Pancreas (tissue), 10 donors: ENCODE data around the gene COL6A5. TPM values are rescaled to one million over a fixed set of nuclear protein-coding genes. Genes with fewer than 3 reads are reported as not detected.

ENCODE experiments used
- ATAC-seq, 4 donors: fragments of 200-7000 bp; cut with Tn5 transposase; one replicate each; pipeline versions ENCODE4 v1.8.0 to v1.9.1; 2020; ENCODE audit warnings: mild to moderate bottlenecking in 4 of 4, moderate library complexity in 4 of 4
- DNase-seq, 6 donors: peaks; one replicate each; pipeline ENCODE4 v3.0.0-alpha.2; 2020
- FAIRE-seq: peaks from 2 replicates; lab custom pipeline; 2012; peaks lifted over from hg19 to GRCh38; lab: Jason Lieb, UNC
- H3K27ac ChIP-seq, 4 donors: fragments of 200-600 bp; sonication (generic); 1 replicate in 3 of 4; 2 replicates in 1 of 4; pipeline versions ENCODE4 v1.5.0 to v1.8.0; 2020
- H3K27me3 ChIP-seq, 4 donors: fragments of 200-600 bp; one replicate each; pipeline ENCODE4 v1.8.0; 2021
- H3K36me3 ChIP-seq, 3 donors: fragments of 200-600 bp; sonication (generic) in 1 of 3; one replicate each; pipeline versions ENCODE4 v1.5.0 to v1.8.0; 2020 to 2021
- H3K4me1 ChIP-seq, 3 donors: fragments of 200-600 bp; one replicate each; pipeline ENCODE4 v1.8.0; 2021
- H3K4me3 ChIP-seq, 4 donors: fragments of 200-600 bp; sonication (generic) in 2 of 4; one replicate each; pipeline versions ENCODE4 v1.5.0 to v1.8.0; 2020 to 2021
- H3K9me3 ChIP-seq, 4 donors: fragments of 200-600 bp; one replicate each; pipeline ENCODE4 v1.8.0; 2021
- CTCF ChIP-seq, 4 donors: fragments of 200-600 bp; sonication (generic) in 3 of 4; IDR thresholded peaks; one replicate each; pipeline versions ENCODE4 v1.5.0 to v1.8.0; 2021; ENCODE audit warnings: antibody characterized with exemption in 4 of 4
- WGBS, 2 donors: extraction: QIAGEN DNeasy Blood & Tissue Kit; methylation state at CpG; one replicate each; pipeline ENCODE4 v1.1.7; 2013; 5-methylcytosine and 5-hydroxymethylcytosine counted together
- intact Hi-C, 3 donors: fragments of 100-400 bp; cut with DNase I; formaldehyde crosslinking; loops; one replicate each; pipeline versions ENCODE4 v1.11.1 to v1.14.2; 2022
- polyA plus RNA-seq, 2 donors: library from polyadenylated mRNA; stranded (reverse); fragments of 200-250 nt; gene quantifications; one replicate each; pipeline ENCODE4 v1.2.3, GENCODE V29; 2013
- total RNA-seq, 6 donors: library from RNA; stranded (reverse); fragmentation: NEBNext Ultra II Directional in 4 of 6; extraction: Animal tissue kit (Norgen Biotek cat#: 25700) in 4 of 6; gene quantifications; one replicate each; pipeline versions ENCODE4 v1.2.1 to v1.2.4, GENCODE V29; 2021 to 2023
- donor health status: healthy with polysubstance abuse.
- donor health status: DM: no; HTN: no; CAD: no; lungs with moderate emphysema.
- donor health status: DM: no; HTN: no; CAD: no.
- donor health status: control.
- donor health status: control.
- donor health status: Bipolar disorder and iron deficiency.
- donor health status: DM: yes; HTN: yes; CAD: no.
- donor health status: DM: no; HTN: no; CAD: no.
- donor health status: DM: no; HTN: no; CAD: no.
- donor health status: DM: yes; HTN: yes; CAD: no.

The COL6A5 gene
- total and polyA plus RNA-seq, 8 donors = 0.03 TPM; not detected in 7

DNA sequence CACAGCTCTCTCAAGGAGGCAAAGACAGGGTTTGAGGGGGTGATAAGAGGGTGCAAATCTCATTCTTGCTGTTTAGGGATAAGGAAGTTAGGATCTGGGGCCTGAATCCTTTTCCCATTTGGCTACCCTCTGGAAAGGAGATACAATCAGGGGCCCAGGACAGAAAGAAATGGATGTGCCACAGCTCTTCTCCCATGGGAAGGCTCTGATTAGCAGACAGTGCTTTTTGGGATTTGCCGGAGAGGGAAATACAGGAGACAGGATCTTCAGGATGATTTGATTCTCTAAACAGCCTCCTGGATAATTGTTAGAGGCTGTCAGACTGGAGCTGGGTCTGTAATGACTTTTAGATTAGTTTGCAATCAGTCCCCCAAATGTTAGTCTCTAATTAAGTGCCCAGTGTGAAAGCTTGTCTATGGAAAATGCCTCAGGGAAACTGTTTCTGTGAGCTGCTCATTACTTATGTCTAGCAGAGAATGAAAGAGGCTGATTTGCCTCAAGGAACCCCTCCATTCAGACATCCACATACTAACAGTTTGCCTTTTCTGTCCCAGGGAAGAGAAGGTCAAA is 67.6 kb downstream of the COL6A5 start:
- ATAC-seq = no peak
- no peak for TF ChIP-seq CTCF (IDR thresholded peaks at IDR 0.05)
- no peaks in the 10 kb centered on the region for H3K36me3 ChIP-seq
- FAIRE-seq = no peak
- H3K4me3 ChIP-seq = no peak overlapping the region
- no peaks in the 10 kb centered on the region for H3K9me3 ChIP-seq
- intact Hi-C loops = no loop called here
- no peaks in the 10 kb centered on the region for H3K27me3 ChIP-seq
- DNase-seq = no peak
- H3K27ac ChIP-seq = no peak overlapping the region
- WGBS, 2 donors = 0 to 58% methylated on average over 1 of the region's 1 CpG
- no peaks in the 10 kb centered on the region for H3K4me1 ChIP-seq

- FAIRE-seq (no peak), DNase-seq (no peak), ATAC-seq (no peak)
- intact Hi-C loops = no loop called here
- Histone ChIP-seq H3K27ac (no peak overlapping the region), H3K9me3 (no peaks in the 10 kb centered on the region), H3K27me3 (no peaks in the 10 kb centered on the region), H3K4me1 (no peaks in the 10 kb centered on the region), H3K36me3 (no peaks in the 10 kb centered on the region), H3K4me3 (no peak overlapping the region)
- TF ChIP-seq CTCF (IDR thresholded peaks at IDR 0.05) = no peak
- 51 to 57% methylated on average over 4 of the region's 4 CpGs for WGBS, 2 donors
These were observed 69.0 kb downstream of the COL6A5 start for GRCh38 chr3:130414457-130414856.

DNA sequence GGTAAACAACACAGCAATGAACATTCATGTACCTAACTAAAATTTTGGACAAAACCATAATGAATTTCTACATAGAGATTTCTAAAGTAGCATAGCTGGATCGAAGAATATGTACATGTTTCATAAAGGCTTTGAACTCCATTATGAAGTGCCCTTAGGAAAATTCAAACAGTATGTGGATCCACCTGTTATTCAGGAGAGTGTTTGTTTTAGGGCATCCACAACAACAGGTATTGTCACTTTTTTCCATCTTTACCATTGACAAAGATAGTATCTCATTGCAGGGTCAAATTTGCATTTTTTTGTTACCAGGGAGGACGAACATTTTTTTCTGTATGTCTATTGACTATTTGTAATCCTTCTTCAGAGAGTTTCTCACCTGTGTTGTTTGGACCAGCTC is 75.0 kb downstream of the COL6A5 start:
- Histone ChIP-seq H3K27ac (no peak overlapping the region), H3K9me3 (no peaks in the 10 kb centered on the region), H3K27me3 (no peaks in the 10 kb centered on the region), H3K36me3 (no peaks in the 10 kb centered on the region), H3K4me1 (no peaks in the 10 kb centered on the region), H3K4me3 (no peak overlapping the region)
- WGBS, 2 donors = 60 to 71% methylated on average over 2 of the region's 2 CpGs
- no peak for DNase-seq
- intact Hi-C loops = no loop called here
- FAIRE-seq = no peak
- no peak for ATAC-seq
- TF ChIP-seq CTCF (IDR thresholded peaks at IDR 0.05) = no peak

DNA sequence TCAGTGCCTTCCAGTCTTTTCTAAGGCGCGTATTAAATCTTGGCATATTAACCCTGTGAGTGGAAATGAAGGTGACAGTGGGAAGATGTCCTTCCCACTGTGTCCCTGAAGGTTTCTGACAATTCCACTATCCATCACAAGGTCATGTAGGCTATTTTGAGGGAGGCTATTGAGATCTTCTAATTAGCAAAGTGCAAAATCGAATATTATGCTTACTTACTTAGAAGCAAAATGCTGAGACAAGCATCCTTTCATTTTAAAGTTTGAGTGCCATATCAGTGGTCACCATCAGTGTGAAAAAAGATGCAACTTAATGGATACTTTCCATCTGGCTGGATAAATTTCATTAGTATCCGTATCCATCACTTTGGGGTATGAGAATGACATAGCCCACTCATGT is 77.6 kb downstream of the COL6A5 start:
- 78 to 81% methylated on average over 4 of the region's 4 CpGs for WGBS, 2 donors
- no peak overlapping the region for H3K4me3 ChIP-seq
- H3K36me3 ChIP-seq = no peaks in the 10 kb centered on the region
- no peaks in the 10 kb centered on the region for H3K4me1 ChIP-seq
- no peak for TF ChIP-seq CTCF (IDR thresholded peaks at IDR 0.05)
- ATAC-seq (no peak), FAIRE-seq (no peak), DNase-seq (no peak)
- H3K9me3 ChIP-seq = no peaks in the 10 kb centered on the region
- no peaks in the 10 kb centered on the region for H3K27me3 ChIP-seq
- intact Hi-C loops = no loop called here
- no peak overlapping the region for H3K27ac ChIP-seq

GRCh38 chr3:130424837-130425236 is 79.4 kb downstream of the COL6A5 start:
- intact Hi-C loops = no loop called here
- no peak for TF ChIP-seq CTCF (IDR thresholded peaks at IDR 0.05)
- Histone ChIP-seq H3K9me3 (no peaks in the 10 kb centered on the region), H3K36me3 (no peaks in the 10 kb centered on the region), H3K27ac (no peak overlapping the region), H3K4me3 (no peak overlapping the region), H3K4me1 (no peaks in the 10 kb centered on the region), H3K27me3 (no peaks in the 10 kb centered on the region)
- ATAC-seq (no peak), DNase-seq (no peak), FAIRE-seq (no peak)
- WGBS, 2 donors = 72 to 83% methylated on average over 5 of the region's 5 CpGs
